Measurements from ENCODE around the gene GNG4. TPM values are rescaled to one million over a fixed set of nuclear protein-coding genes. Genes with fewer than 3 reads are reported as not detected.

GNG4 gene
- total RNA-seq, result not detected in 2 replicates

GRCh38 chr1:235649368-235650163 is at the start of gene GNG4:
Gene GNG4 (minus strand): TSS chr1:235649784. CDS start chr1:235583838, 65,946 bp downstream.

GRCh38 chr1:235504122-235504493 is 145.5 kb downstream of the GNG4 start, which contains the start of gene B3GALNT2:
Gene B3GALNT2 (minus strand): TSS chr1:235504452. CDS start chr1:235504252, 200 bp downstream.

Other genes with a start within 250 kb of the GNG4 start
- 48.2 and 53.9 TPM in 2 replicates for gene B3GALNT2, start 145.3 kb downstream of the GNG4 start, total RNA-seq
- 8.8 and 13.1 TPM in 2 replicates for gene LYST, start 217.1 kb upstream of the GNG4 start, total RNA-seq

Data from endothelial cell of coronary artery (primary cell).